ENCODE measurements around the gene ZBTB12. TPM values are rescaled to one million over a fixed set of nuclear protein-coding genes. Genes with fewer than 3 reads are reported as not detected.
A peak's percentile ranks its signal among the peaks of the same experiment; 100 is the strongest.

The ZBTB12 gene
- total and polyA plus RNA-seq, 2 of the 8 experiments (the other 6 are each of a cell fraction or from before 2014, with no cell fraction given) = 20.7 to 40.8 TPM

GRCh38 chr6:31905041-31905440 is 3.2 kb upstream of the ZBTB12 start:
- H4K8ac ChIP-seq (ENCODE audit: extremely low read depth, insufficient read depth, low read length) = no peak overlapping the region
- no peak overlapping the region for H3K9ac ChIP-seq (replicated peaks in 1 of 4; ENCODE audit: extremely low read depth in 1 of 4, low read depth in 3 of 4, low read length in 3 of 4)
- no peak overlapping the region for H3K4me2 ChIP-seq (ENCODE audit: insufficient read depth in 1 of 2, low read depth in 2 of 2, low read length in 2 of 2)
- POLR2A ChIA-PET (ENCODE audit: partially characterized antibody) = interaction anchor here (0.9 to 2.8 kb wide), 6 partner anchors 9 to 79 kb away, joined by 3 to 10 read pairs (median 4); partner anchors contain the start of gene DXO
- H3K27me3 ChIP-seq (replicated peaks in 1 of 4; ENCODE audit: control insufficient read depth in 3 of 4, extremely low read depth in 1 of 4, insufficient read depth in 3 of 4, low read length in 3 of 4) = no peaks in the 10 kb centered on the region
- 0 out of 2 replicates have a peak overlapping the region, but pooled peaks have one; percentile 46 for H2BK15ac ChIP-seq (ENCODE audit: low read length)
- no peak overlapping the region for H2BK5ac ChIP-seq (ENCODE audit: low read depth, low read length)
- DNase-seq (ENCODE audit: low read depth in 1 of 2, low spot score in 2 of 2) (no peak), FAIRE-seq (no peak)
- no peak overlapping the region for H3K18ac ChIP-seq (ENCODE audit: extremely low read depth, low read length)
- no peak overlapping the region for H3K4ac ChIP-seq (replicated peaks; ENCODE audit: insufficient read length, low read depth, low read length)
- no peak overlapping the region for H3K4me3 ChIP-seq (ENCODE audit: extremely low read depth in 1 of 4, insufficient read depth in 2 of 4, low read depth in 3 of 4, low read length in 4 of 4)
- 77% methylated on average over 1 of the region's 1 CpG; no CpG with 5 or more reads in 1 of the 2 experiments for WGBS, 2 experiments (ENCODE audit: extremely low coverage in 1 of 2, insufficient coverage in 1 of 2, insufficient read length in 1 of 2, insufficient replicate concordance in 2 of 2, low coverage in 1 of 2, low lambda C conversion rate in 2 of 2, missing lambda C conversion rate in 1 of 2)
- no peaks in the 10 kb centered on the region for H3K9me3 ChIP-seq (ENCODE audit: insufficient read depth in 2 of 2, low read depth in 1 of 2, low read length in 1 of 2)
- peaks cover 4% of the 10 kb centered on the region; the same call in 1 of the 2 replicates for H3K23me2 ChIP-seq (ENCODE audit: low read depth, low read length)
- no peak overlapping the region for H3K56ac ChIP-seq (replicated peaks; ENCODE audit: insufficient read length, low read depth, low read length)
- no peak overlapping the region for H4K5ac ChIP-seq (ENCODE audit: insufficient read length, low read depth, low read length)
- H3K23ac ChIP-seq (ENCODE audit: insufficient read length) = no peak overlapping the region
- H4K91ac ChIP-seq (replicated peaks; ENCODE audit: insufficient read length, low read length) = no peak overlapping the region
- H2BK12ac ChIP-seq (ENCODE audit: low read depth, low read length) = no peak overlapping the region
- H3K27ac ChIP-seq (ENCODE audit: low read depth, low read length) = no peak overlapping the region
- CTCF ChIA-PET (ENCODE audit: partially characterized antibody) = interaction anchor here (0.5 to 1.9 kb wide), 7 partner anchors 10 to 215 kb away, joined by 3 to 10 read pairs (median 4); no protein-coding TSS in a partner anchor
- no peak overlapping the region for H2BK120ac ChIP-seq (replicated peaks; ENCODE audit: low read depth, low read length)
- no peaks in the 10 kb centered on the region; the same call in 1 of the 2 replicates for H3K79me1 ChIP-seq (ENCODE audit: low read depth, low read length)
- no peak overlapping the region for H3K14ac ChIP-seq (ENCODE audit: insufficient read length)
- peaks cover 0 to under 1% (median under 1%) of the 10 kb centered on the region in 4 experiments; a peak in 1 of 8 replicates for H3K36me3 ChIP-seq (ENCODE audit: control insufficient read depth in 2 of 4, insufficient read depth in 4 of 4, low read length in 3 of 4)
- H3K79me2 ChIP-seq (ENCODE audit: control insufficient read depth in 1 of 2, insufficient read depth in 2 of 2, low read length in 2 of 2) = peaks cover 0 to 2% of the 10 kb centered on the region in 2 experiments; a peak in 1 of 4 replicates
- H3K4me1 ChIP-seq (replicated peaks in 1 of 4; ENCODE audit: control insufficient read depth in 3 of 4, insufficient read depth in 4 of 4, low read length in 3 of 4) = peaks cover 0 to 18% (median 11%) of the 10 kb centered on the region in 4 experiments; a peak in 6 of 7 replicates
- H2BK20ac ChIP-seq (ENCODE audit: low read length) = no peak overlapping the region
- no peak overlapping the region for H2AFZ ChIP-seq (ENCODE audit: low read length)
- TF ChIP-seq TAF7 (optimal IDR thresholded peaks at IDR 0.05; ENCODE audit: borderline replicate concordance, low read depth, low read length) = no peak
- no peak for TF ChIP-seq SRF (IDR thresholded peaks at IDR 0.05; ENCODE audit: low read depth, low read length)
- no peak for TF ChIP-seq SAP30 (IDR thresholded peaks at IDR 0.05; ENCODE audit: insufficient read depth, insufficient replicate concordance, low read length)
- no peak for TF ChIP-seq JUN (IDR thresholded peaks at IDR 0.05; ENCODE audit: low read depth, low read length)
- no peak for TF ChIP-seq POLR2A (IDR thresholded peaks at IDR 0.05; ENCODE audit: control extremely low read depth in 1 of 2, low read depth in 2 of 2, low read length in 2 of 2)
- no peak for TF ChIP-seq EZH2 (IDR thresholded peaks at IDR 0.05; ENCODE audit: low read depth, low read length, severe bottlenecking)
- TF ChIP-seq POU5F1 (IDR thresholded peaks at IDR 0.05; ENCODE audit: low read depth, low read length) = no peak
- no peak for TF ChIP-seq RXRA (IDR thresholded peaks at IDR 0.05; ENCODE audit: insufficient read depth, low read depth, low read length)
- TF ChIP-seq TCF12 (IDR thresholded peaks at IDR 0.05; ENCODE audit: low read depth, low read length) = no peak
- no peak overlapping the region for H2AK5ac ChIP-seq (ENCODE audit: low read depth, low read length)
- no peaks in the 10 kb centered on the region for H4K20me1 ChIP-seq (replicated peaks in 1 of 2; ENCODE audit: control insufficient read depth in 1 of 2, insufficient read depth in 2 of 2, low read length in 2 of 2)
